Fibroblast of lung (primary cell): ENCODE data around the gene R3HDM4.

Experiments
- CTCF ChIP-seq, 2 donors: IDR thresholded peaks in 1 of 2; conservative IDR thresholded peaks in 1 of 2; 1 replicate in 1 of 2; 2 replicates in 1 of 2; pipeline ENCODE4 v1.5.1; 2011 to 2012; ENCODE audit warnings: low read length in 2 of 2, control low read depth in 1 of 2, inconsistent platforms in 1 of 2, low read depth in 1 of 2, mild to moderate bottlenecking in 1 of 2
- EZH2 ChIP-seq: IDR thresholded peaks from 2 replicates; pipeline ENCODE4 v1.5.1; 2012; ENCODE audit warnings: low read length, control low read depth, mild to moderate bottlenecking; ENCODE audit errors: missing control alignments

GRCh38 chr19:881385-882071, 31.5 kb downstream of the R3HDM4 start:
- TF ChIP-seq CTCF (conservative IDR thresholded peaks at IDR 0.05 in 1 of 2, IDR thresholded peaks at IDR 0.05 in 1 of 2; ENCODE audit: low read depth in 1 of 2, low read length in 2 of 2) (no peak), EZH2 (no peak)
